Measurements from ENCODE around the gene MRFAP1L1. TPM values are rescaled to one million over a fixed set of nuclear protein-coding genes. Genes with fewer than 3 reads are reported as not detected.

MRFAP1L1 gene
- polyA plus RNA-seq, 2 donors, result 47.1 to 54.9 TPM

DNA sequence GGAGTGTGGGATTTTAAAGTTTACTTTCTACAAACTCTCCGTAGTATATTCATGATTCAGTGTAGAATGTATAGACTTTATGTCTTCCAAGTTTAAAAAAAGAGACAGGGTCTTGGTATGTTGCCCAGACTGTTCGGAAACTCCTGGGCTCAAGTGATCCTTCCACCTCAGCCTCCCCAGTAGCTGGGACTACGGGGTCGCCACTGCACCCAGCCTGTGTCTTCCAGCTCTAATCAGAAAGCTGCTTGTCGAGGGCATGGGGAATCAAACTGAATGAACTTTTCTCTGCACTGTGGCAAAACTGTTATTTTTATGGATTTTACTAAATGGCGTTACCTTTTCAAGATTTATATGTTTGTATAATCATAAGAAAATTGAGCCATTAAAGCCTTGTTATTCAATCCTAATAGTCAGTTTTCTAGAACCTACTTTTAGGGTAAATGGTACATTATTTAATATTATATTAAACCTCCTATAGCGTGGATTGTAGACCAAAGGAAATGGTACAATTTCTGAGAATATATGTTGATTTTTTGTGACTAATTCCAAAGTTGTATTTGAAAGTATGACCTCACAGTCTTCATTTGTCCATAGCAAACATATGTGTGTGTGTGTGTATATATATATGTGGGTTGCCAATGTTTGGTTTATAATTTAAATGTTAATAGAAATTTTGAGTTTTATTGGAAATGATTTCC is 7.4 kb upstream of the MRFAP1L1 start:
- no peaks in the 10 kb centered on the region for H3K27me3 ChIP-seq (ENCODE audit: control insufficient read depth in 1 of 2, insufficient read depth in 2 of 2, low read length in 2 of 2)
- H3K4me1 ChIP-seq (ENCODE audit: control insufficient read depth in 2 of 2, insufficient read depth in 2 of 2, low read length in 1 of 2), result no peaks in the 10 kb centered on the region
- 16 to 17% methylated on average over 7 of the region's 7 CpGs for WGBS, 2 donors
- peak overlapping the region in 1 of 2 donors; percentile 94 for H3K27ac ChIP-seq (ENCODE audit: low read depth in 2 of 2, low read length in 1 of 2)
- peak overlapping the region; percentile 63 to 83 for H3K4me3 ChIP-seq (ENCODE audit: low read depth in 1 of 2, low read length in 2 of 2)
- H3K36me3 ChIP-seq (ENCODE audit: control insufficient read depth in 2 of 2, insufficient read depth in 2 of 2, low read length in 1 of 2), result no peaks in the 10 kb centered on the region
- no peaks in the 10 kb centered on the region for H3K9me3 ChIP-seq (ENCODE audit: control insufficient read depth in 2 of 2, insufficient read depth in 1 of 2, low read depth in 1 of 2, low read length in 1 of 2)

- Histone ChIP-seq H3K4me3 (ENCODE audit: low read depth in 1 of 2, low read length in 2 of 2) (peak within 1 kb of the TSS; percentile 63 to 83), H3K36me3 (ENCODE audit: control insufficient read depth in 2 of 2, insufficient read depth in 2 of 2, low read length in 1 of 2) (no peaks in the 10 kb centered on the region), H3K9me3 (ENCODE audit: control insufficient read depth in 2 of 2, insufficient read depth in 1 of 2, low read depth in 1 of 2, low read length in 1 of 2) (no peaks in the 10 kb centered on the region), H3K4me1 (ENCODE audit: control insufficient read depth in 2 of 2, insufficient read depth in 2 of 2, low read length in 1 of 2) (no peaks in the 10 kb centered on the region), H3K27ac (ENCODE audit: low read depth in 2 of 2, low read length in 1 of 2) (peak within 1 kb of the TSS; percentile 94 to 97), H3K27me3 (ENCODE audit: control insufficient read depth in 1 of 2, insufficient read depth in 2 of 2, low read length in 2 of 2) (no peaks in the 10 kb centered on the region)
- 0 to 1% methylated on average over 85 to 109 of the region's 109 CpGs for WGBS, 2 donors
These were observed 6.6 kb upstream of the MRFAP1L1 start, which contains the start of gene BLOC1S4 for GRCh38 chr4:6716018-6716911. Gene BLOC1S4 (plus strand): TSS chr4:6716174. CDS start chr4:6716210, 36 bp downstream.

DNA sequence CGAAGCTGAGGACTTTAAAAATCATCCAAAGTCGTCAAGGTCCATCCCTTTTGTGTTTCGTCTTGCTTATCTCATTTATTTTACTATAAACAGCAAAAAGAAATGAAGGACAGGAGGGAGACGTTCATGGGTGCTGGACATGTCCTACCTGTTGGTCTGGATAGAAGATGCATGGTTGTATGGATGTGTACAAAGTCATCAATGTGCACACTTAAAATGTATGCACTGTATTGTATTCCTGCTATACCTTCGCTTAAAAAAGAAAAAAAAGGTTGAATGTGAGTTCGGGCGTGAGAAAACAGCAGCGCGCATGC is 6.0 kb upstream of the MRFAP1L1 start:
- no peaks in the 10 kb centered on the region for H3K9me3 ChIP-seq (ENCODE audit: control insufficient read depth in 2 of 2, insufficient read depth in 1 of 2, low read depth in 1 of 2, low read length in 1 of 2)
- H3K27me3 ChIP-seq (ENCODE audit: control insufficient read depth in 1 of 2, insufficient read depth in 2 of 2, low read length in 2 of 2), result no peaks in the 10 kb centered on the region
- H3K4me3 ChIP-seq (ENCODE audit: low read depth in 1 of 2, low read length in 2 of 2), result peak overlapping the region; percentile 63 to 83
- H3K27ac ChIP-seq (ENCODE audit: low read depth in 2 of 2, low read length in 1 of 2), result peak overlapping the region in 1 of 2 donors; percentile 5
- no peaks in the 10 kb centered on the region for H3K36me3 ChIP-seq (ENCODE audit: control insufficient read depth in 2 of 2, insufficient read depth in 2 of 2, low read length in 1 of 2)
- WGBS, 2 donors, result 7 to 9% methylated on average over 9 of the region's 9 CpGs
- no peaks in the 10 kb centered on the region for H3K4me1 ChIP-seq (ENCODE audit: control insufficient read depth in 2 of 2, insufficient read depth in 2 of 2, low read length in 1 of 2)

- 76 to 88% methylated on average over 1 of the region's 1 CpG for WGBS, 2 donors
- no peaks in the 10 kb centered on the region for H3K27me3 ChIP-seq (ENCODE audit: control insufficient read depth in 1 of 2, insufficient read depth in 2 of 2, low read length in 2 of 2)
- no peak overlapping the region for H3K27ac ChIP-seq (ENCODE audit: low read depth in 2 of 2, low read length in 1 of 2)
- H3K36me3 ChIP-seq (ENCODE audit: control insufficient read depth in 2 of 2, insufficient read depth in 2 of 2, low read length in 1 of 2), result no peaks in the 10 kb centered on the region
- no peak overlapping the region for H3K4me3 ChIP-seq (ENCODE audit: low read depth in 1 of 2, low read length in 2 of 2)
- H3K4me1 ChIP-seq (ENCODE audit: control insufficient read depth in 2 of 2, insufficient read depth in 2 of 2, low read length in 1 of 2), result peaks cover 0 to 4% of the 10 kb centered on the region in 2 donors
- H3K9me3 ChIP-seq (ENCODE audit: control insufficient read depth in 2 of 2, insufficient read depth in 1 of 2, low read depth in 1 of 2, low read length in 1 of 2), result no peaks in the 10 kb centered on the region
These were observed 5.3 kb upstream of the MRFAP1L1 start for GRCh38 chr4:6714954-6715353.

DNA sequence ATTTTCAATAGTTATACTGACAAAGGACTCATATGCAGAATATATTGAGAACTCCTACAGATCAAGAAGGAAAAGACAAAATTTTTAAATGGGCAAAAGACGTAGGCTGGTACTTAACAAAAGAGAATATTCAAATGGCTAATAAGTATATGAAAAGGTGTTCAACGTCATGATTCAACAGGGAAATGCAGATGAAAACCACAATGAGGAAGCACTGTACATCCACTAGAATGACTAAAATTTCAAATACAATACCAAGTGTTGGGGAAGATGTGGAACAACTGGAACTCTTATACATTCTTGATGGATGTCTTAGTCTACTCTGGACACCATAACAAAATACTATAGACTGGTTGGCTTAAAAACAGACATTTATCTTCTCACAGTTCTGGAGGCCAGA is 1.3 kb upstream of the MRFAP1L1 start:
- peaks cover 0 to 9% of the 10 kb centered on the region in 2 donors for H3K4me1 ChIP-seq (ENCODE audit: control insufficient read depth in 2 of 2, insufficient read depth in 2 of 2, low read length in 1 of 2)
- no peak overlapping the region for H3K4me3 ChIP-seq (ENCODE audit: low read depth in 1 of 2, low read length in 2 of 2)
- peaks cover 0 to 4% of the 10 kb centered on the region in 2 donors for H3K36me3 ChIP-seq (ENCODE audit: control insufficient read depth in 2 of 2, insufficient read depth in 2 of 2, low read length in 1 of 2)
- H3K27ac ChIP-seq (ENCODE audit: low read depth in 2 of 2, low read length in 1 of 2), result no peak overlapping the region
- no peaks in the 10 kb centered on the region for H3K27me3 ChIP-seq (ENCODE audit: control insufficient read depth in 1 of 2, insufficient read depth in 2 of 2, low read length in 2 of 2)
- no peaks in the 10 kb centered on the region for H3K9me3 ChIP-seq (ENCODE audit: control insufficient read depth in 2 of 2, insufficient read depth in 1 of 2, low read depth in 1 of 2, low read length in 1 of 2)
- 74% methylated on average over 2 of the region's 2 CpGs for WGBS, 2 donors

DNA sequence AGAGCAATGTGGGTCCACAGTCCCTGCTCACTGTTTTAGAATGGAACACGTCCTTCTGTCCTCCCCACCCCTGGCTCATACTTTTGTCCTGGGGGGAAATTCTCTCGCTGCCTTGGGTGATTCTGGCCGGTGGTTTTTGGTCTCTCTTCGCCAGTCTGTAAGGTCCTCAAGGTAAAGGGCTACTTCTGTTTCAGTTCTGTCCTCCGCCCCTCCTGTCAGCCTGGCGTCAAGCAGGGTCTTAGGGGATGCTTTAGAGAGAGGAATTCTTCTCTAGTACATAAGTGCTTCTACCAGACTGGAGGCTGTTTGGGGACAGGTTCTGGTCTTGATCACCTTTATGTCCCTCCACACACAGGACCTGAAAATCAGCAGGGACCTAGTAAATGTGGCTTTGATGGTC is 617 bp upstream of the MRFAP1L1 start:
- peaks cover 0 to 4% of the 10 kb centered on the region in 2 donors for H3K36me3 ChIP-seq (ENCODE audit: control insufficient read depth in 2 of 2, insufficient read depth in 2 of 2, low read length in 1 of 2)
- peak overlapping the region; percentile 58 to 87 for H3K27ac ChIP-seq (ENCODE audit: low read depth in 2 of 2, low read length in 1 of 2)
- 9 to 15% methylated on average over 6 of the region's 6 CpGs for WGBS, 2 donors
- H3K9me3 ChIP-seq (ENCODE audit: control insufficient read depth in 2 of 2, insufficient read depth in 1 of 2, low read depth in 1 of 2, low read length in 1 of 2), result no peaks in the 10 kb centered on the region
- H3K4me3 ChIP-seq (ENCODE audit: low read depth in 1 of 2, low read length in 2 of 2), result peak overlapping the region; percentile 78 to 98
- H3K27me3 ChIP-seq (ENCODE audit: control insufficient read depth in 1 of 2, insufficient read depth in 2 of 2, low read length in 2 of 2), result no peaks in the 10 kb centered on the region
- peaks cover 0 to 9% of the 10 kb centered on the region in 2 donors for H3K4me1 ChIP-seq (ENCODE audit: control insufficient read depth in 2 of 2, insufficient read depth in 2 of 2, low read length in 1 of 2)

- peaks cover 0 to 10% of the 10 kb centered on the region in 2 donors for H3K36me3 ChIP-seq (ENCODE audit: control insufficient read depth in 2 of 2, insufficient read depth in 2 of 2, low read length in 1 of 2)
- no peak overlapping the region for H3K27ac ChIP-seq (ENCODE audit: low read depth in 2 of 2, low read length in 1 of 2)
- no peaks in the 10 kb centered on the region for H3K27me3 ChIP-seq (ENCODE audit: control insufficient read depth in 1 of 2, insufficient read depth in 2 of 2, low read length in 2 of 2)
- no peaks in the 10 kb centered on the region for H3K9me3 ChIP-seq (ENCODE audit: control insufficient read depth in 2 of 2, insufficient read depth in 1 of 2, low read depth in 1 of 2, low read length in 1 of 2)
- WGBS, 2 donors, result 91 to 93% methylated on average over 5 of the region's 5 CpGs
- peaks cover 0 to 12% of the 10 kb centered on the region in 2 donors for H3K4me1 ChIP-seq (ENCODE audit: control insufficient read depth in 2 of 2, insufficient read depth in 2 of 2, low read length in 1 of 2)
- no peak overlapping the region for H3K4me3 ChIP-seq (ENCODE audit: low read depth in 1 of 2, low read length in 2 of 2)
These were observed 3.5 kb downstream of the MRFAP1L1 start for GRCh38 chr4:6706173-6706572.

DNA sequence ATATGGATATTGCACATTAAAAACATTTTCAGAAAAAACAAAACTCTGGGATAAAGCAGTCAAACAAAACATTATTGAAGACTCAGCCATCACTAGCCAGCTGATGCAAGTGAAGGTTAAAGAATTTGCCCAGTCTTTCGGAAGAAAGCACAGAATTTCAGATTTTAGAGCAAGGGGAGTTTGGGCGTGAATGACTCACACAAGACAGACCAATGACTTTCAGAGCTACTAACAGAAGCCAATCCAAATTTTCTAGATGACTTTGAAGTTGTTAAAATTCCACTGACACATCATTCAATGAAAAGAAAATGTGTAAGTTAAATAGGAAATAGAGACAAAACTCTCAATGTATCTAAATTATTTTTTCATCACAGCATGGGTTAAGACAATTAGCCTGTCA is 4.0 kb downstream of the MRFAP1L1 start:
- H3K27me3 ChIP-seq (ENCODE audit: control insufficient read depth in 1 of 2, insufficient read depth in 2 of 2, low read length in 2 of 2), result no peaks in the 10 kb centered on the region
- H3K9me3 ChIP-seq (ENCODE audit: control insufficient read depth in 2 of 2, insufficient read depth in 1 of 2, low read depth in 1 of 2, low read length in 1 of 2), result no peaks in the 10 kb centered on the region
- peaks cover 0 to 12% of the 10 kb centered on the region in 2 donors for H3K4me1 ChIP-seq (ENCODE audit: control insufficient read depth in 2 of 2, insufficient read depth in 2 of 2, low read length in 1 of 2)
- 92 to 96% methylated on average over 2 of the region's 2 CpGs for WGBS, 2 donors
- H3K27ac ChIP-seq (ENCODE audit: low read depth in 2 of 2, low read length in 1 of 2), result no peak overlapping the region
- peaks cover 0 to 11% of the 10 kb centered on the region in 2 donors for H3K36me3 ChIP-seq (ENCODE audit: control insufficient read depth in 2 of 2, insufficient read depth in 2 of 2, low read length in 1 of 2)
- H3K4me3 ChIP-seq (ENCODE audit: low read depth in 1 of 2, low read length in 2 of 2), result no peak overlapping the region

DNA sequence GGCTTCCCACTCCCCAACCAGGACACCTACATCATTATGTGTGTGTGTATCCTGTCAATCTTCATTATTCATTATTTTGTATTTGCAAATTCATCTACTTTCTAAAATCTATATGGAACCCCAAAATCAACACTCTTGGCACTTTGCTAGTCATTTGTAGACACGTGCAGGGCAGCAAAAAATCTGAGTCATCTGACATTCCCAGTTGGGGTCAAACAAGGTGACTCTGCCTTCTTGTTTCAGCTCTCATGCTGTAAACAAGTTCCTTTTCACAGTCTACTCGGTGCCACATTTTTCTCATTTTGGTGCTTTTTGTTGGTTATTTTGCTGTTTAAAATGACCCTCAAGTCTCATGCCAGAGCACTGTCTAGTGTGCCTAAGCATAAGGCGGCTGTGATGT is 5.9 kb downstream of the MRFAP1L1 start:
- H3K36me3 ChIP-seq (ENCODE audit: control insufficient read depth in 2 of 2, insufficient read depth in 2 of 2, low read length in 1 of 2), result peaks cover 0 to 12% of the 10 kb centered on the region in 2 donors
- no peak overlapping the region for H3K4me3 ChIP-seq (ENCODE audit: low read depth in 1 of 2, low read length in 2 of 2)
- H3K4me1 ChIP-seq (ENCODE audit: control insufficient read depth in 2 of 2, insufficient read depth in 2 of 2, low read length in 1 of 2), result peaks cover 0 to 8% of the 10 kb centered on the region in 2 donors
- H3K27ac ChIP-seq (ENCODE audit: low read depth in 2 of 2, low read length in 1 of 2), result no peak overlapping the region
- H3K27me3 ChIP-seq (ENCODE audit: control insufficient read depth in 1 of 2, insufficient read depth in 2 of 2, low read length in 2 of 2), result no peaks in the 10 kb centered on the region
- WGBS, 2 donors, result 66 to 77% methylated on average over 3 of the region's 3 CpGs
- H3K9me3 ChIP-seq (ENCODE audit: control insufficient read depth in 2 of 2, insufficient read depth in 1 of 2, low read depth in 1 of 2, low read length in 1 of 2), result no peaks in the 10 kb centered on the region
